Activated CD4-positive, alpha-beta T cell treated with anti-CD3 and anti-CD28 coated beads, Interleukin-2, amount 50 U/mL, for 24 hours (primary cell): ENCODE results near the gene ZBTB45.
"Not testable (repeated sequence)": the region's sequence is repeated elsewhere in the genome, so short reads cannot be mapped to it uniquely, and the experiment has no call there.

ENCODE experiments used
- DNase-seq, 2 donors: peaks; one replicate each; pipeline ENCODE4 v3.0.0-alpha.2; 2020; ENCODE audit warnings: low read depth in 1 of 2, low spot score in 1 of 2

ZBTB45 gene

GRCh38 chr19:58474997-58475713 is 44.5 kb downstream of the ZBTB45 start:
- DNase-seq: no peak

GRCh38 chr19:58474291-58474996 is 45.2 kb downstream of the ZBTB45 start:
- DNase-seq: no peak

- no peak for DNase-seq
These were observed 45.8 kb downstream of the ZBTB45 start for GRCh38 chr19:58473775-58474174.

GRCh38 chr19:58471736-58472135 is 47.9 kb downstream of the ZBTB45 start:
- DNase-seq: no peak

GRCh38 chr19:58470837-58471543 is 48.6 kb downstream of the ZBTB45 start:
- DNase-seq: not testable (repeated sequence)

GRCh38 chr19:58469241-58470013 is 50.2 kb downstream of the ZBTB45 start:
- no peak for DNase-seq

GRCh38 chr19:58468216-58468839 is 51.3 kb downstream of the ZBTB45 start:
- no peak for DNase-seq

GRCh38 chr19:58466760-58467589 is 52.6 kb downstream of the ZBTB45 start, which contains the start of gene ZNF324:
ZNF324 (plus strand) TSS chr19:58467080; CDS start chr19:58469186, 2,106 bp downstream.
- peak; percentile 90 to 96 for DNase-seq

- DNase-seq: no peak
These were observed 53.4 kb downstream of the ZBTB45 start for GRCh38 chr19:58466089-58466759.
